HEK293 (cell line): Measurements from ENCODE around the gene CASP3.

Experiments
- CTCF ChIA-PET: fragments of 350-600 bp; formaldehyde crosslinking; extraction: SDS; loops from one replicate; lab custom pipeline; 2021; ENCODE audit warnings: antibody characterized with exemption; lab: Yijun Ruan, JAX
- POLR2A ChIA-PET: fragments of 300-600 bp; formaldehyde crosslinking; extraction: SDS; loops from one replicate; lab custom pipeline; 2020; ENCODE audit warnings: antibody characterized with exemption, inconsistent platforms; lab: Yijun Ruan, JAX
- H3K27ac ChIP-seq: fragments of 200-500 bp; sonication (Bioruptor generic); 2 replicates; pipeline ENCODE4 v1.5.1; 2014; ENCODE audit warnings: low read depth, low read length, control low read depth, inconsistent platforms; ENCODE audit errors: extremely low read depth
- H3K36me3 ChIP-seq, 2 experiments: fragments of 200-500 bp in 1 of 2; sonication (Bioruptor generic) in 1 of 2; 1 replicate in 1 of 2; 2 replicates in 1 of 2; pipeline ENCODE4 v1.5.1; 2014 to 2017; ENCODE audit warnings: inconsistent platforms in 2 of 2, low read length in 2 of 2; ENCODE audit not compliant: control insufficient read depth in 2 of 2, insufficient read depth in 1 of 2
- H3K4me1 ChIP-seq: fragments of 200-500 bp; sonication (Bioruptor generic); 2 replicates; pipeline ENCODE4 v1.5.1; 2014; ENCODE audit warnings: mild to moderate bottlenecking, low read length, inconsistent platforms; ENCODE audit not compliant: control insufficient read depth, insufficient read depth
- H3K4me3 ChIP-seq: 2 replicates; pipeline ENCODE4 v1.5.1; 2011; ENCODE audit warnings: low read depth, mild to moderate bottlenecking, control low read depth, low read length, moderate library complexity
- H3K9me3 ChIP-seq: fragments of 200-500 bp; sonication (Bioruptor generic); 2 replicates; pipeline ENCODE4 v1.5.1; 2014; ENCODE audit warnings: low read depth, low read length, inconsistent platforms; ENCODE audit not compliant: control insufficient read depth, insufficient read depth
- FEZF1 ChIP-seq: fragments of 450-650 bp; formaldehyde crosslinking; IDR thresholded peaks from 2 replicates; pipeline ENCODE4 v1.5.1; 2016; ENCODE audit warnings: missing biosample characterization, missing genetic modification characterization
- MEIS1 ChIP-seq: sonication (generic); formaldehyde crosslinking; IDR thresholded peaks from 2 replicates; pipeline ENCODE4 v1.8.1; 2022; ENCODE audit warnings: missing genetic modification reagents, mild to moderate bottlenecking, borderline replicate concordance
- OSR2 ChIP-seq: fragments of 450-650 bp; formaldehyde crosslinking; IDR thresholded peaks from 2 replicates; pipeline ENCODE4 v1.5.1; 2016; ENCODE audit warnings: missing biosample characterization, missing genetic modification characterization
- REPIN1 ChIP-seq: fragments of 450-650 bp; formaldehyde crosslinking; IDR thresholded peaks from 2 replicates; pipeline ENCODE4 v1.5.1; 2017; ENCODE audit warnings: missing biosample characterization, missing genetic modification characterization, low read depth
- SCRT1 ChIP-seq: fragments of 450-650 bp; formaldehyde crosslinking; IDR thresholded peaks from 2 replicates; pipeline ENCODE4 v1.5.1; 2016; ENCODE audit warnings: missing biosample characterization, missing genetic modification characterization, borderline replicate concordance
- TRIM28 ChIP-seq: IDR thresholded peaks from 2 replicates; pipeline ENCODE4 v1.6.1; 2011; ENCODE audit warnings: low read length, control low read depth, borderline replicate concordance
- ZFP3 ChIP-seq: fragments of 450-650 bp; formaldehyde crosslinking; IDR thresholded peaks from 2 replicates; pipeline ENCODE4 v1.5.1; 2016; ENCODE audit warnings: low read depth, missing biosample characterization, missing genetic modification characterization
- ZNF10 ChIP-seq: fragments of 450-650 bp; formaldehyde crosslinking; IDR thresholded peaks from 2 replicates; pipeline ENCODE4 v1.5.1; 2017; ENCODE audit warnings: missing biosample characterization, missing genetic modification characterization
- ZNF121 ChIP-seq: fragments of 450-650 bp; formaldehyde crosslinking; IDR thresholded peaks from 2 replicates; pipeline ENCODE4 v1.5.1; 2016; ENCODE audit warnings: missing biosample characterization, missing genetic modification characterization
- ZNF223 ChIP-seq: fragments of 450-650 bp; formaldehyde crosslinking; IDR thresholded peaks from 2 replicates; pipeline ENCODE4 v1.5.1; 2016; ENCODE audit warnings: missing biosample characterization, missing genetic modification characterization
- ZNF302 ChIP-seq: fragments of 450-650 bp; formaldehyde crosslinking; IDR thresholded peaks from 2 replicates; pipeline ENCODE4 v1.5.1; 2016; ENCODE audit warnings: missing biosample characterization, missing genetic modification characterization, low read depth
- ZNF335 ChIP-seq: fragments of 450-650 bp; formaldehyde crosslinking; conservative IDR thresholded peaks from 2 replicates; pipeline ENCODE4 v1.5.1; 2016; ENCODE audit warnings: missing biosample characterization, missing genetic modification characterization
- ZNF37A ChIP-seq: fragments of 450-650 bp; IDR thresholded peaks from 2 replicates; pipeline ENCODE4 v1.5.1; 2018; ENCODE audit warnings: missing biosample characterization, missing genetic modification characterization
- ZNF391 ChIP-seq: fragments of 450-650 bp; formaldehyde crosslinking; IDR thresholded peaks from 2 replicates; pipeline ENCODE4 v1.5.1; 2016; ENCODE audit warnings: low read depth, missing biosample characterization, missing genetic modification characterization, borderline replicate concordance
- ZNF426 ChIP-seq: fragments of 450-650 bp; formaldehyde crosslinking; IDR thresholded peaks from 2 replicates; pipeline ENCODE4 v1.5.1; 2017; ENCODE audit warnings: missing biosample characterization, missing genetic modification characterization, mild to moderate bottlenecking, inconsistent platforms, moderate library complexity
- ZNF473 ChIP-seq: fragments of 450-650 bp; formaldehyde crosslinking; IDR thresholded peaks from 2 replicates; pipeline ENCODE4 v1.5.1; 2017; ENCODE audit warnings: missing biosample characterization, missing genetic modification characterization
- ZNF529 ChIP-seq: fragments of 450-650 bp; formaldehyde crosslinking; IDR thresholded peaks from 2 replicates; pipeline ENCODE4 v1.5.1; 2017; ENCODE audit warnings: missing genetic modification characterization, missing biosample characterization; ENCODE audit not compliant: insufficient replicate concordance
- ZNF530 ChIP-seq: fragments of 450-650 bp; formaldehyde crosslinking; IDR thresholded peaks from 2 replicates; pipeline ENCODE4 v1.5.1; 2016; ENCODE audit warnings: low read depth, missing biosample characterization, missing genetic modification characterization
- ZNF555 ChIP-seq: fragments of 450-650 bp; formaldehyde crosslinking; conservative IDR thresholded peaks from 2 replicates; pipeline ENCODE4 v1.5.1; 2017; ENCODE audit warnings: missing biosample characterization, mild to moderate bottlenecking, missing genetic modification characterization, inconsistent platforms
- ZNF629 ChIP-seq: fragments of 450-650 bp; formaldehyde crosslinking; IDR thresholded peaks from 2 replicates; pipeline ENCODE4 v1.5.1; 2017; ENCODE audit warnings: missing biosample characterization, missing genetic modification characterization
- ZSCAN30 ChIP-seq: fragments of 450-650 bp; IDR thresholded peaks from 2 replicates; pipeline ENCODE4 v1.5.1; 2018; ENCODE audit warnings: missing biosample characterization, mild to moderate bottlenecking, missing genetic modification characterization, moderate library complexity
- TF ChIP-seq, protein P1 (sequence below): fragments of 450-650 bp; formaldehyde crosslinking; IDR thresholded peaks from 2 replicates; pipeline ENCODE4 v1.5.1; 2016; ENCODE audit warnings: missing biosample characterization, missing genetic modification characterization
- TF ChIP-seq, protein P2 (sequence below): fragments of 450-650 bp; formaldehyde crosslinking; IDR thresholded peaks from 2 replicates; pipeline ENCODE4 v1.5.0; 2017; ENCODE audit warnings: missing biosample characterization, missing genetic modification characterization, borderline replicate concordance
- TF ChIP-seq, protein P3 (sequence below): fragments of 450-650 bp; formaldehyde crosslinking; IDR thresholded peaks from 2 replicates; pipeline ENCODE4 v1.5.1; 2016; ENCODE audit warnings: missing biosample characterization, missing genetic modification characterization
- TF ChIP-seq, protein P4 (sequence below): fragments of 450-650 bp; formaldehyde crosslinking; IDR thresholded peaks from 2 replicates; pipeline ENCODE4 v1.5.1; 2016; ENCODE audit warnings: missing biosample characterization, missing genetic modification characterization
- TF ChIP-seq, protein P5 (sequence below): fragments of 450-650 bp; formaldehyde crosslinking; IDR thresholded peaks from 2 replicates; pipeline ENCODE4 v1.5.1; 2017; ENCODE audit warnings: missing biosample characterization, missing genetic modification characterization
- TF ChIP-seq, protein P6 (sequence below): fragments of 450-650 bp; formaldehyde crosslinking; IDR thresholded peaks from 2 replicates; pipeline ENCODE4 v1.5.1; 2016; ENCODE audit warnings: missing biosample characterization, missing genetic modification characterization

Gene CASP3

DNA sequence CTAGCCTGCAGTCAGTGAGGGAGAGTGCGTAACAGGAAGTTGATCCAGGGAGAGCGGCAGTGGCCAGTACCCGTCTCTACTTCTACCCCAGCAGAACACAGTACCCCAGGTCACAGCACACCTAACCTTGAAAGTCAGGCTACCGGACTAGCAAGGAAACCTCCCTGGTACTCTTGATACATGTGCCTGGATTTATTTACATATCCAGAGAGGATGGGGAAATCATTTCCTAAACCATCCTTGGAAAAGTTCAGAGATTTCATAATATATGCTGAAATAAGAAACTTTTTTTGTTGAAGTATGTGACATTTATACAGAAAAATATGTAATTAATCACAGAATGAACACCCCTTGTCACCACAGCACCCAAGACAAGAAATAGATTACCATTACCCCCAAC, 24.8 kb upstream of the CASP3 start:
- no peak overlapping the region for H3K27ac ChIP-seq
- no peaks in the 10 kb centered on the region for H3K9me3 ChIP-seq
- H3K4me3 ChIP-seq, result no peak overlapping the region
- POLR2A ChIA-PET, result no interaction called here
- H3K4me1 ChIP-seq, result no peaks in the 10 kb centered on the region
- TF ChIP-seq ZNF391 (tag by site-specific recombination), result no peak
- TF ChIP-seq ZSCAN30 (tag by site-specific recombination), result no peak
- TF ChIP-seq ZNF335 (tag by site-specific recombination), result no peak
- no peak for TF ChIP-seq ZNF223 (tag by site-specific recombination)
- no peak for TF ChIP-seq ZNF121
- TF ChIP-seq, protein P1, sequence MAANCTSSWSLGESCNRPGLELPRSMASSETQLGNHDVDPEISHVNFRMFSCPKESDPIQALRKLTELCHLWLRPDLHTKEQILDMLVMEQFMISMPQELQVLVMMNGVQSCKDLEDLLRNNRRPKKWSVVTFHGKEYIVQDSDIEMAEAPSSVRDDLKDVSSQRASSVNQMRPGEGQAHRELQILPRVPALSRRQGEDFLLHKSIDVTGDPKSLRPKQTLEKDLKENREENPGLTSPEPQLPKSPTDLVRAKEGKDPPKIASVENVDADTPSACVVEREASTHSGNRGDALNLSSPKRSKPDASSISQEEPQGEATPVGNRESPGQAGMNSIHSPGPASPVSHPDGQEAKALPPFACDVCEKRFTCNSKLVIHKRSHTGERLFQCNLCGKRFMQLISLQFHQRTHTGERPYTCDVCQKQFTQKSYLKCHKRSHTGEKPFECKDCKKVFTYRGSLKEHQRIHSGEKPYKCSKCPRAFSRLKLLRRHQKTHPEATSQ (tag by site-specific recombination), result no peak
- TF ChIP-seq SCRT1, result no peak
- no peak for TF ChIP-seq ZNF302 (tag by site-specific recombination)
- no peak for TF ChIP-seq ZNF37A (tag by site-specific recombination)
- no peak for TF ChIP-seq ZNF530 (tag by site-specific recombination)
- no peak for TF ChIP-seq ZNF426
- TF ChIP-seq TRIM28, result no peak
- no peak for TF ChIP-seq ZNF629 (tag by site-specific recombination)
- TF ChIP-seq, protein P2, sequence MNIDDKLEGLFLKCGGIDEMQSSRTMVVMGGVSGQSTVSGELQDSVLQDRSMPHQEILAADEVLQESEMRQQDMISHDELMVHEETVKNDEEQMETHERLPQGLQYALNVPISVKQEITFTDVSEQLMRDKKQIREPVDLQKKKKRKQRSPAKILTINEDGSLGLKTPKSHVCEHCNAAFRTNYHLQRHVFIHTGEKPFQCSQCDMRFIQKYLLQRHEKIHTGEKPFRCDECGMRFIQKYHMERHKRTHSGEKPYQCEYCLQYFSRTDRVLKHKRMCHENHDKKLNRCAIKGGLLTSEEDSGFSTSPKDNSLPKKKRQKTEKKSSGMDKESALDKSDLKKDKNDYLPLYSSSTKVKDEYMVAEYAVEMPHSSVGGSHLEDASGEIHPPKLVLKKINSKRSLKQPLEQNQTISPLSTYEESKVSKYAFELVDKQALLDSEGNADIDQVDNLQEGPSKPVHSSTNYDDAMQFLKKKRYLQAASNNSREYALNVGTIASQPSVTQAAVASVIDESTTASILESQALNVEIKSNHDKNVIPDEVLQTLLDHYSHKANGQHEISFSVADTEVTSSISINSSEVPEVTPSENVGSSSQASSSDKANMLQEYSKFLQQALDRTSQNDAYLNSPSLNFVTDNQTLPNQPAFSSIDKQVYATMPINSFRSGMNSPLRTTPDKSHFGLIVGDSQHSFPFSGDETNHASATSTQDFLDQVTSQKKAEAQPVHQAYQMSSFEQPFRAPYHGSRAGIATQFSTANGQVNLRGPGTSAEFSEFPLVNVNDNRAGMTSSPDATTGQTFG (tag by site-specific recombination), result no peak
- TF ChIP-seq ZFP3 (tag by site-specific recombination), result no peak
- TF ChIP-seq, protein P3, sequence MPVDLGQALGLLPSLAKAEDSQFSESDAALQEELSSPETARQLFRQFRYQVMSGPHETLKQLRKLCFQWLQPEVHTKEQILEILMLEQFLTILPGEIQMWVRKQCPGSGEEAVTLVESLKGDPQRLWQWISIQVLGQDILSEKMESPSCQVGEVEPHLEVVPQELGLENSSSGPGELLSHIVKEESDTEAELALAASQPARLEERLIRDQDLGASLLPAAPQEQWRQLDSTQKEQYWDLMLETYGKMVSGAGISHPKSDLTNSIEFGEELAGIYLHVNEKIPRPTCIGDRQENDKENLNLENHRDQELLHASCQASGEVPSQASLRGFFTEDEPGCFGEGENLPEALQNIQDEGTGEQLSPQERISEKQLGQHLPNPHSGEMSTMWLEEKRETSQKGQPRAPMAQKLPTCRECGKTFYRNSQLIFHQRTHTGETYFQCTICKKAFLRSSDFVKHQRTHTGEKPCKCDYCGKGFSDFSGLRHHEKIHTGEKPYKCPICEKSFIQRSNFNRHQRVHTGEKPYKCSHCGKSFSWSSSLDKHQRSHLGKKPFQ (tag by site-specific recombination), result no peak
- CTCF ChIA-PET, result no interaction called here
- peaks cover 6 to 41% of the 10 kb centered on the region in 2 experiments; a peak in 2 of 3 replicates for H3K36me3 ChIP-seq

DNA sequence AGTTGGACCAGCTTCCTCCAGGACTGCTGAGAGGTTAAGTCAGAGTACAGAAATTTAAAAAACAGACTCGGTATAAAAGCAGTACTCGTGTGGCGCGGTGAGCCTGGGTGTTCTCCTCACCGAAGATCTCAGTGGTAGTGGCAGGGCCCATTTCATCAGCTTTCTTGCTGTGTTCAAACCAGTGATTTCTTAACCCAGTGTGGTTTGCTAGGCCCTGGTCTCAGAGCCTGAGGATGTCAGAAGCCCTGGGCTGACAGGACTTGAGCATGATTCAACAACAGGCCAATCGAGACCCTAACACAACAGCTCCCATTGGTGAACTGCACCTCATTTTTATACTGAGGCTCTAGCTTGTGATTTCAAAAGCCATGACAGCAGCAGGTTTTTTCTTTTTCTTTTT, 23.5 kb upstream of the CASP3 start:
- H3K36me3 ChIP-seq, result peaks cover 0 to 53% of the 10 kb centered on the region in 2 experiments; a peak in 2 of 3 replicates
- H3K27ac ChIP-seq, result no peak overlapping the region
- ChIA-PET POLR2A (no interaction called here), CTCF (no interaction called here)
- no peak overlapping the region for H3K4me3 ChIP-seq
- no peaks in the 10 kb centered on the region for H3K9me3 ChIP-seq
- H3K4me1 ChIP-seq, result no peaks in the 10 kb centered on the region
- TF ChIP-seq FEZF1 (tag by site-specific recombination) (no peak), REPIN1 (no peak), ZNF529 (tag by site-specific recombination) (no peak), ZNF555 (tag by site-specific recombination) (no peak), OSR2 (no peak), ZNF10 (no peak), MEIS1 (CRISPR knock-in tag) (no peak), ZNF473 (tag by site-specific recombination) (no peak)
- TF ChIP-seq, protein P4, sequence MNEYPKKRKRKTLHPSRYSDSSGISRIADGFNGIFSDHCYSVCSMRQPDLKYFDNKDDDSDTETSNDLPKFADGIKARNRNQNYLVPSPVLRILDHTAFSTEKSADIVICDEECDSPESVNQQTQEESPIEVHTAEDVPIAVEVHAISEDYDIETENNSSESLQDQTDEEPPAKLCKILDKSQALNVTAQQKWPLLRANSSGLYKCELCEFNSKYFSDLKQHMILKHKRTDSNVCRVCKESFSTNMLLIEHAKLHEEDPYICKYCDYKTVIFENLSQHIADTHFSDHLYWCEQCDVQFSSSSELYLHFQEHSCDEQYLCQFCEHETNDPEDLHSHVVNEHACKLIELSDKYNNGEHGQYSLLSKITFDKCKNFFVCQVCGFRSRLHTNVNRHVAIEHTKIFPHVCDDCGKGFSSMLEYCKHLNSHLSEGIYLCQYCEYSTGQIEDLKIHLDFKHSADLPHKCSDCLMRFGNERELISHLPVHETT, result no peak
- TF ChIP-seq, protein P5, sequence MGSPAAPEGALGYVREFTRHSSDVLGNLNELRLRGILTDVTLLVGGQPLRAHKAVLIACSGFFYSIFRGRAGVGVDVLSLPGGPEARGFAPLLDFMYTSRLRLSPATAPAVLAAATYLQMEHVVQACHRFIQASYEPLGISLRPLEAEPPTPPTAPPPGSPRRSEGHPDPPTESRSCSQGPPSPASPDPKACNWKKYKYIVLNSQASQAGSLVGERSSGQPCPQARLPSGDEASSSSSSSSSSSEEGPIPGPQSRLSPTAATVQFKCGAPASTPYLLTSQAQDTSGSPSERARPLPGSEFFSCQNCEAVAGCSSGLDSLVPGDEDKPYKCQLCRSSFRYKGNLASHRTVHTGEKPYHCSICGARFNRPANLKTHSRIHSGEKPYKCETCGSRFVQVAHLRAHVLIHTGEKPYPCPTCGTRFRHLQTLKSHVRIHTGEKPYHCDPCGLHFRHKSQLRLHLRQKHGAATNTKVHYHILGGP (tag by site-specific recombination), result no peak
- TF ChIP-seq, protein P6, sequence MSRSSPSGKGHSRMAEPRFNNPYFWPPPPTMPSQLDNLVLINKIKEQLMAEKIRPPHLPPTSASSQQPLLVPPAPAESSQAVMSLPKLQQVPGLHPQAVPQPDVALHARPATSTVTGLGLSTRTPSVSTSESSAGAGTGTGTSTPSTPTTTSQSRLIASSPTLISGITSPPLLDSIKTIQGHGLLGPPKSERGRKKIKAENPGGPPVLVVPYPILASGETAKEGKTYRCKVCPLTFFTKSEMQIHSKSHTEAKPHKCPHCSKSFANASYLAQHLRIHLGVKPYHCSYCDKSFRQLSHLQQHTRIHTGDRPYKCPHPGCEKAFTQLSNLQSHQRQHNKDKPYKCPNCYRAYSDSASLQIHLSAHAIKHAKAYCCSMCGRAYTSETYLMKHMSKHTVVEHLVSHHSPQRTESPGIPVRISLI, result no peak
